ENCODE data around the gene ZNF195.
"Not testable (repeated sequence)": the region's sequence is repeated elsewhere in the genome, so short reads cannot be mapped to it uniquely, and the experiment has no call there.

ZNF195 gene

DNA sequence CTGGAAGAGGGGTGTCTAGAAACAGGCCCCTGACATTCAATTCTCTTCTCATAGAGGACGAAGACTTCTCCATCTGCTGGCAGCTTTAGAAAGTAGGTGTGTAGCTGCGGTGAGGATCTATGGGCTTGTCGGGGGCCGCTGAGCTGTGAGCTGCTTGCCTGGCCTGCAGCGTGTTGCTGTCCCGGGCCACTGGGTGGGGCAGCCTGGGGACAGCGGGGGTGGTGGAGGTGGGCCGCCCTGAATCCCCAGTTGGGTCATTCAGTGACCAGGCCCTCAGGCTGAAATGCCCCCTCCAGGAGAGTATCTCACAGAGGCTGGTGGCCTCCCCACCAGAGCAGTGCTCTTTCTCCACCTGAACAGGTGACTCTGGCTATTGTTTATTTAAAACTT is 23.9 kb upstream of the ZNF195 start:
- H3K36me3 ChIP-seq (ENCODE audit: control insufficient read depth, low read length); H3K4me1 ChIP-seq (ENCODE audit: control insufficient read depth, low read length); H3F3A ChIP-seq (ENCODE audit: control insufficient read depth, insufficient read depth); H3K4me3 ChIP-seq (ENCODE audit: low read length); H3K4me2 ChIP-seq (ENCODE audit: low read length); H3K9me2 ChIP-seq (replicated peaks; ENCODE audit: control insufficient read depth, low read length); H3K27ac ChIP-seq (ENCODE audit: low read depth, low read length); H4K20me1 ChIP-seq (ENCODE audit: control insufficient read depth, insufficient read depth, low read depth, low read length); H3K9me3 ChIP-seq (ENCODE audit: control insufficient read depth, insufficient read depth, low read length); H3K27me3 ChIP-seq (ENCODE audit: control insufficient read depth, low read length); H3K79me2 ChIP-seq (ENCODE audit: control insufficient read depth, low read length): not testable (repeated sequence)

DNA sequence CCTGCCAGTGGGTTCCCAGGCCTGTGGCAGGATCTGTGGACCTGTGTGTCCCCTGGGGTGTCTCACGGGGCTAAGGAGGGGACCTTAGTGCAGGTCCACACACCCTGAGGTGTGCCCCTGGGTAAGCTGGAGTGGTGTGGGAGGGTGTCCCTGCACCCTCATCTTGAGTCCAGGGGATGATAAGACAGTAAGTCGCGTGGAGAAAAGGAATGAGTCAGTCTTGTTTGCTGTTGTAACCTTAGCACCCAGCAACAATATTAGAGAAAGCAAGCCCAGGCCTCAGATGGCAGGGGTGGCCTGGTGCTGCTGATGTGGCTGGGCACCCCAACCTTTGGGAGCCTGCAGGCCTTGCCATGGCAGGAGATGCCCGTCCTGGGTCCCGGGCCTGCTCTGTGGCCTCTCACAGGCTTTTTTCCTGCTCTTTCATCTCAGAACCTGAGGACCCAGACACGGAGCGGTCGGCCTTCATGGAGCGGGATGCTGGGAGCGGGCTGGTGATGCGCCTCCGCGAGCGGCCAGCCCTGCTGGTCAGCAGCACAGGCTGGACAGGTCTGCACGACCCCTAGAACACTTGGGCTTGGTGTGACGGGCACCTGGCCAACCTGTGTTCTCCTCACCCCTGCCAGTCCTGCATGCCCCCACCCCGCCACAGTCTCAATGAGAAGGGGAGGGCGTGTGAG is 23.4 kb upstream of the ZNF195 start:
- not testable (repeated sequence) for H3K9me2 ChIP-seq (replicated peaks; ENCODE audit: control insufficient read depth, low read length); H3K27me3 ChIP-seq (ENCODE audit: control insufficient read depth, low read length); H3K27ac ChIP-seq (ENCODE audit: low read depth, low read length); H3K79me2 ChIP-seq (ENCODE audit: control insufficient read depth, low read length); H3F3A ChIP-seq (ENCODE audit: control insufficient read depth, insufficient read depth); H3K4me1 ChIP-seq (ENCODE audit: control insufficient read depth, low read length); H3K9me3 ChIP-seq (ENCODE audit: control insufficient read depth, insufficient read depth, low read length); H3K4me3 ChIP-seq (ENCODE audit: low read length); H4K20me1 ChIP-seq (ENCODE audit: control insufficient read depth, insufficient read depth, low read depth, low read length); H3K4me2 ChIP-seq (ENCODE audit: low read length); H3K36me3 ChIP-seq (ENCODE audit: control insufficient read depth, low read length)

- H3K27ac ChIP-seq (ENCODE audit: low read depth, low read length); H3K9me2 ChIP-seq (replicated peaks; ENCODE audit: control insufficient read depth, low read length); H3K79me2 ChIP-seq (ENCODE audit: control insufficient read depth, low read length); H3K4me3 ChIP-seq (ENCODE audit: low read length); H3K4me2 ChIP-seq (ENCODE audit: low read length); H4K20me1 ChIP-seq (ENCODE audit: control insufficient read depth, insufficient read depth, low read depth, low read length); H3K4me1 ChIP-seq (ENCODE audit: control insufficient read depth, low read length); H3K9me3 ChIP-seq (ENCODE audit: control insufficient read depth, insufficient read depth, low read length); H3K27me3 ChIP-seq (ENCODE audit: control insufficient read depth, low read length); H3F3A ChIP-seq (ENCODE audit: control insufficient read depth, insufficient read depth); H3K36me3 ChIP-seq (ENCODE audit: control insufficient read depth, low read length): not testable (repeated sequence)
These were observed 22.1 kb upstream of the ZNF195 start for GRCh38 chr11:3401052-3401451.

GRCh38 chr11:3398509-3398908 is 19.6 kb upstream of the ZNF195 start:
- H3K4me3 ChIP-seq (ENCODE audit: low read length); H3K79me2 ChIP-seq (ENCODE audit: control insufficient read depth, low read length); H3K27ac ChIP-seq (ENCODE audit: low read depth, low read length); H3K4me1 ChIP-seq (ENCODE audit: control insufficient read depth, low read length); H3K4me2 ChIP-seq (ENCODE audit: low read length); H4K20me1 ChIP-seq (ENCODE audit: control insufficient read depth, insufficient read depth, low read depth, low read length); H3K9me3 ChIP-seq (ENCODE audit: control insufficient read depth, insufficient read depth, low read length); H3F3A ChIP-seq (ENCODE audit: control insufficient read depth, insufficient read depth); H3K36me3 ChIP-seq (ENCODE audit: control insufficient read depth, low read length); H3K27me3 ChIP-seq (ENCODE audit: control insufficient read depth, low read length); H3K9me2 ChIP-seq (replicated peaks; ENCODE audit: control insufficient read depth, low read length): not testable (repeated sequence)

GRCh38 chr11:3398106-3398505 is 19.2 kb upstream of the ZNF195 start:
- not testable (repeated sequence) for H3K4me3 ChIP-seq (ENCODE audit: low read length); H3K9me2 ChIP-seq (replicated peaks; ENCODE audit: control insufficient read depth, low read length); H3K4me1 ChIP-seq (ENCODE audit: control insufficient read depth, low read length); H3K27me3 ChIP-seq (ENCODE audit: control insufficient read depth, low read length); H3K4me2 ChIP-seq (ENCODE audit: low read length); H4K20me1 ChIP-seq (ENCODE audit: control insufficient read depth, insufficient read depth, low read depth, low read length); H3K36me3 ChIP-seq (ENCODE audit: control insufficient read depth, low read length); H3K27ac ChIP-seq (ENCODE audit: low read depth, low read length); H3K79me2 ChIP-seq (ENCODE audit: control insufficient read depth, low read length); H3F3A ChIP-seq (ENCODE audit: control insufficient read depth, insufficient read depth); H3K9me3 ChIP-seq (ENCODE audit: control insufficient read depth, insufficient read depth, low read length)

DNA sequence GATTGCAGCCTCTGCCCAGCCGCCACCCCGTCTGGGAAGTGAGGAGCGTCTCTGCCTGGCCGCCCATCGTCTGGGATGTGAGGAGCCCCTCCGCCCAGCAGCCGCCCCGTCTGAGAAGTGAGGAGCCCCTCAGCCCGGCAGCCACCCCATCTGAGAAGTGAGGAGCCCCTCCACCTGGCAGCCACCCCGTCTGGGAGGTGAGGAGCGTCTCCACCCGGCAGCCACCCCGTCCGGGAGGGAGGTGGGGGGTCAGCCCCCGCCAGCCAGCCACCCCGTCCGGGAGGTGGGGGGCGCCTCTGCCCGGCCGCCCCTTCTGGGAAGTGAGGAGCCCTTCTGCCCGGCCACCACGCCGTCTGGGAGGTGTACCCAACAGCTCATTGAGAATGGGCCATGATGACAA is 18.3 kb upstream of the ZNF195 start:
- not testable (repeated sequence) for H4K20me1 ChIP-seq (ENCODE audit: control insufficient read depth, insufficient read depth, low read depth, low read length); H3K9me3 ChIP-seq (ENCODE audit: control insufficient read depth, insufficient read depth, low read length); H3K4me1 ChIP-seq (ENCODE audit: control insufficient read depth, low read length); H3K79me2 ChIP-seq (ENCODE audit: control insufficient read depth, low read length); H3K36me3 ChIP-seq (ENCODE audit: control insufficient read depth, low read length); H3K27me3 ChIP-seq (ENCODE audit: control insufficient read depth, low read length); H3K4me2 ChIP-seq (ENCODE audit: low read length); H3K9me2 ChIP-seq (replicated peaks; ENCODE audit: control insufficient read depth, low read length); H3F3A ChIP-seq (ENCODE audit: control insufficient read depth, insufficient read depth); H3K27ac ChIP-seq (ENCODE audit: low read depth, low read length); H3K4me3 ChIP-seq (ENCODE audit: low read length)

DNA sequence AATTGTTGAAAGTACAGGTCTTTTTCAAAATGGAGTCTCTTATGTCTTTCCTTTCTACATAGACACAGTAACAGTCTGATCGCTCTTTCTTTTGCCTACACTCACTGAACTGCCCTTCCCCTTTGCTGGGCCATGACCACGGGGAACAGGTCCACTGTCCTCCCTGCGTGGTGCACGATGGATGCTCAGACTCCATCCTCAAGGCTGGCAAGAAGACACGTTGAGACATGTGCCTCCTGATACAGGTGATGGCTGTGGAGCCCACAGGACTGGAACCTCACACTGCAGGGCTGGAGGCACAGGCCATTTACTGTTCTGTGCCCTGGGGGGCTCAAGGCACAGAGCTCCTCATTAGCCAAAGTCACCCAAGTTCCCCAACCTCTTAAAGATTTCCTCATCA is 16.5 kb upstream of the ZNF195 start:
- not testable (repeated sequence) for H3K4me3 ChIP-seq (ENCODE audit: low read length); H3K9me2 ChIP-seq (replicated peaks; ENCODE audit: control insufficient read depth, low read length); H3K79me2 ChIP-seq (ENCODE audit: control insufficient read depth, low read length); H4K20me1 ChIP-seq (ENCODE audit: control insufficient read depth, insufficient read depth, low read depth, low read length); H3K27me3 ChIP-seq (ENCODE audit: control insufficient read depth, low read length); H3K27ac ChIP-seq (ENCODE audit: low read depth, low read length); H3K9me3 ChIP-seq (ENCODE audit: control insufficient read depth, insufficient read depth, low read length); H3K4me2 ChIP-seq (ENCODE audit: low read length); H3F3A ChIP-seq (ENCODE audit: control insufficient read depth, insufficient read depth); H3K36me3 ChIP-seq (ENCODE audit: control insufficient read depth, low read length); H3K4me1 ChIP-seq (ENCODE audit: control insufficient read depth, low read length)

- H3K9me2 ChIP-seq (replicated peaks; ENCODE audit: control insufficient read depth, low read length); H3K27me3 ChIP-seq (ENCODE audit: control insufficient read depth, low read length); H3K36me3 ChIP-seq (ENCODE audit: control insufficient read depth, low read length); H3K4me2 ChIP-seq (ENCODE audit: low read length); H3K4me3 ChIP-seq (ENCODE audit: low read length); H3K9me3 ChIP-seq (ENCODE audit: control insufficient read depth, insufficient read depth, low read length); H3K27ac ChIP-seq (ENCODE audit: low read depth, low read length); H3K79me2 ChIP-seq (ENCODE audit: control insufficient read depth, low read length); H4K20me1 ChIP-seq (ENCODE audit: control insufficient read depth, insufficient read depth, low read depth, low read length); H3K4me1 ChIP-seq (ENCODE audit: control insufficient read depth, low read length); H3F3A ChIP-seq (ENCODE audit: control insufficient read depth, insufficient read depth): not testable (repeated sequence)
These were observed 16.0 kb upstream of the ZNF195 start for GRCh38 chr11:3394956-3395355.

All from DOHH2 (cell line).